ENCODE results near the gene ARPC5. TPM values are rescaled to one million over a fixed set of nuclear protein-coding genes. Genes with fewer than 3 reads are reported as not detected.

The ARPC5 gene
- total and polyA plus RNA-seq, 2 of the 8 experiments (the other 6 are each of a cell fraction or from before 2014, with no cell fraction given), result 24.0 to 60.8 TPM

DNA sequence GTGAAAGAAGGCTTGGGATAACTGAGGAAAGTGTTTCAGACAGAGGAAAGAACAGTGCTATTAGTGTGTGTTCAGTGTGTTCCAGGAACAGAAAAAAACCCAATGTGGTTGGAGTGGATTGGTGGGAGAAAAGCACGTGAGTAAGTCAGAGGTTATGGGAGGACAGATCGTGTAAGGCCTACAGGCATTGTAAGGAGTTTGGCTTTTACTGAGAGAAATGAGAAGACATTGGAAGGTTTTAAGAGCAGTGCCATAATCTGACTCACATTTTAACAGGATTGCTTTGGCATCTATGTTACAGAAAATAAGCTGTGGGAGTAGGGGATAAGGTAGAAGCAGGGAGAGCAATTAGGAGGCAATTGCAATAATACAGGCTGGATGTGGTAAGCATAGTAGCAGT is 4.8 kb downstream of the ARPC5 start:
- peaks cover 2 to 27% (median 16%) of the 10 kb centered on the region in 4 experiments for H3K36me3 ChIP-seq (ENCODE audit: control insufficient read depth in 2 of 4, insufficient read depth in 4 of 4, low read length in 3 of 4)
- TF ChIP-seq SP4 (IDR thresholded peaks at IDR 0.05; ENCODE audit: low read length) (no peak), BRCA1 (IDR thresholded peaks at IDR 0.05; ENCODE audit: low read depth, low read length) (no peak), CHD2 (IDR thresholded peaks at IDR 0.05; ENCODE audit: low read length) (no peak), POLR2A (IDR thresholded peaks at IDR 0.05; ENCODE audit: control extremely low read depth in 1 of 2, low read depth in 2 of 2, low read length in 2 of 2) (no peak), HDAC2 (IDR thresholded peaks at IDR 0.05; ENCODE audit: borderline replicate concordance in 1 of 2, low read depth in 2 of 2, low read length in 2 of 2) (no peak), TAF1 (IDR thresholded peaks at IDR 0.05; ENCODE audit: low read depth, low read length) (no peak), SAP30 (IDR thresholded peaks at IDR 0.05; ENCODE audit: insufficient read depth, insufficient replicate concordance, low read length) (no peak), BCL11A (IDR thresholded peaks at IDR 0.05; ENCODE audit: low read depth in 2 of 2, low read length in 2 of 2) (no peak)
- TF ChIP-seq, protein P1, sequence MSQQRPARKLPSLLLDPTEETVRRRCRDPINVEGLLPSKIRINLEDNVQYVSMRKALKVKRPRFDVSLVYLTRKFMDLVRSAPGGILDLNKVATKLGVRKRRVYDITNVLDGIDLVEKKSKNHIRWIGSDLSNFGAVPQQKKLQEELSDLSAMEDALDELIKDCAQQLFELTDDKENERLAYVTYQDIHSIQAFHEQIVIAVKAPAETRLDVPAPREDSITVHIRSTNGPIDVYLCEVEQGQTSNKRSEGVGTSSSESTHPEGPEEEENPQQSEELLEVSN (IDR thresholded peaks at IDR 0.05), result no peak
- H3K56ac ChIP-seq (replicated peaks; ENCODE audit: insufficient read length, low read depth, low read length), result no peak overlapping the region

More for the DNA sequence above, 4.8 kb downstream of the ARPC5 start:
- no peaks in the 10 kb centered on the region for H3K27me3 ChIP-seq (replicated peaks in 1 of 4; ENCODE audit: control insufficient read depth in 3 of 4, extremely low read depth in 1 of 4, insufficient read depth in 3 of 4, low read length in 3 of 4)
- H2BK15ac ChIP-seq (ENCODE audit: low read length), result no peak overlapping the region
- no peaks in the 10 kb centered on the region; the same call in 1 of the 2 replicates for H3K23me2 ChIP-seq (ENCODE audit: low read depth, low read length)
- peaks cover 0 to 3% of the 10 kb centered on the region in 2 experiments for H4K20me1 ChIP-seq (replicated peaks in 1 of 2; ENCODE audit: control insufficient read depth in 1 of 2, insufficient read depth in 2 of 2, low read length in 2 of 2)
- no peaks in the 10 kb centered on the region for H3K9me3 ChIP-seq (ENCODE audit: insufficient read depth in 2 of 2, low read depth in 1 of 2, low read length in 1 of 2)
- FAIRE-seq, result no peak
- H2BK20ac ChIP-seq (ENCODE audit: low read length), result no peak overlapping the region
- no peak overlapping the region for H3K4me3 ChIP-seq (ENCODE audit: extremely low read depth in 1 of 4, insufficient read depth in 2 of 4, low read depth in 3 of 4, low read length in 4 of 4)
- CTCF ChIA-PET (ENCODE audit: partially characterized antibody), result interaction anchor here (0.6 to 4.2 kb wide), 3 partner anchors 8 to 350 kb away, joined by 3 to 19 read pairs (median 7); no protein-coding TSS in a partner anchor
- DNase-seq (ENCODE audit: low read depth in 1 of 2, low spot score in 2 of 2), result no peak
- H4K8ac ChIP-seq (ENCODE audit: extremely low read depth, insufficient read depth, low read length), result no peak overlapping the region
- peaks cover 0 to 2% (median under 1%) of the 10 kb centered on the region in 4 experiments; a peak in 3 of 7 replicates for H3K4me1 ChIP-seq (replicated peaks in 1 of 4; ENCODE audit: control insufficient read depth in 3 of 4, insufficient read depth in 4 of 4, low read length in 3 of 4)
- H3K4ac ChIP-seq (replicated peaks; ENCODE audit: insufficient read length, low read depth, low read length), result no peak overlapping the region
- 87% methylated on average over 2 of the region's 2 CpGs; no CpG with 5 or more reads in 1 of the 2 experiments for WGBS, 2 experiments (ENCODE audit: extremely low coverage in 1 of 2, insufficient coverage in 1 of 2, insufficient read length in 1 of 2, insufficient replicate concordance in 2 of 2, low coverage in 1 of 2, low lambda C conversion rate in 2 of 2, missing lambda C conversion rate in 1 of 2)
- no peak overlapping the region for H4K91ac ChIP-seq (replicated peaks; ENCODE audit: insufficient read length, low read length)
- H3K18ac ChIP-seq (ENCODE audit: extremely low read depth, low read length), result no peak overlapping the region
- H3K79me1 ChIP-seq (ENCODE audit: low read depth, low read length), result peaks cover 2% of the 10 kb centered on the region; the same call in 1 of the 2 replicates
- no peak overlapping the region for H2AK5ac ChIP-seq (ENCODE audit: low read depth, low read length)
- no peak overlapping the region for H4K5ac ChIP-seq (ENCODE audit: insufficient read length, low read depth, low read length)
- H3K23ac ChIP-seq (ENCODE audit: insufficient read length), result no peak overlapping the region
- H3K4me2 ChIP-seq (ENCODE audit: insufficient read depth in 1 of 2, low read depth in 2 of 2, low read length in 2 of 2), result no peak overlapping the region
- H3K27ac ChIP-seq (ENCODE audit: low read depth, low read length), result no peak overlapping the region
- no peak overlapping the region for H3K9ac ChIP-seq (replicated peaks in 1 of 4; ENCODE audit: extremely low read depth in 1 of 4, low read depth in 3 of 4, low read length in 3 of 4)
- H2BK5ac ChIP-seq (ENCODE audit: low read depth, low read length), result no peak overlapping the region
- no peak overlapping the region for H2BK12ac ChIP-seq (ENCODE audit: low read depth, low read length)
- POLR2A ChIA-PET (ENCODE audit: partially characterized antibody), result interaction anchor here (0.6 to 1.0 kb wide), 2 partner anchors 10 to 1663 kb away, joined by 3 read pairs; no protein-coding TSS in a partner anchor
- peaks cover 0 to 34% of the 10 kb centered on the region in 2 experiments; a peak in 2 of 4 replicates for H3K79me2 ChIP-seq (ENCODE audit: control insufficient read depth in 1 of 2, insufficient read depth in 2 of 2, low read length in 2 of 2)
- no peak overlapping the region for H2AFZ ChIP-seq (ENCODE audit: low read length)
- no peak overlapping the region for H3K14ac ChIP-seq (ENCODE audit: insufficient read length)
- H2BK120ac ChIP-seq (replicated peaks; ENCODE audit: low read depth, low read length), result no peak overlapping the region
